BJ (cell line): Measurements from ENCODE around the gene CELF2. TPM values are rescaled to one million over a fixed set of nuclear protein-coding genes. Genes with fewer than 3 reads are reported as not detected.

ENCODE experiments used
- CTCF ChIA-PET: fragments of 350-600 bp; formaldehyde crosslinking; extraction: SDS; loops from one replicate; lab custom pipeline; 2021; ENCODE audit warnings: antibody characterized with exemption, inconsistent platforms; lab: Yijun Ruan, JAX
- POLR2A ChIA-PET: fragments of 300-600 bp; sonication (Branson Sonifier 250); formaldehyde crosslinking; extraction: SDS; loops from one replicate; lab custom pipeline; 2021; ENCODE audit warnings: antibody characterized with exemption; lab: Charles Lee
- DNase-seq: peaks from one replicate; pipeline ENCODE4 v3.0.0-alpha.2; 2011; ENCODE audit warnings: low read depth
- H3K27me3 ChIP-seq: 2 replicates; pipeline ENCODE4 v1.6.0; 2011; ENCODE audit warnings: low read length; ENCODE audit not compliant: control insufficient read depth, insufficient read depth
- H3K36me3 ChIP-seq: 2 replicates; pipeline ENCODE4 v1.5.1; 2011; ENCODE audit warnings: low read length; ENCODE audit not compliant: control insufficient read depth, insufficient read depth
- H3K4me3 ChIP-seq: 2 replicates; pipeline ENCODE4 v1.5.1; 2011; ENCODE audit warnings: low read depth, mild to moderate bottlenecking, control low read depth, low read length
- polyA plus RNA-seq: library from polyadenylated mRNA; depleted of rRNA; stranded (reverse); fragments of >200 nt; gene quantifications from 2 replicates; pipeline ENCODE4 v1.2.3, GENCODE V29; 2011
- TF ChIP-seq, protein P1 (sequence below): IDR thresholded peaks from 2 replicates; pipeline ENCODE4 v1.5.1; 2011; ENCODE audit warnings: low read depth, mild to moderate bottlenecking, control low read depth, inconsistent platforms, low read length, moderate library complexity; ENCODE audit not compliant: insufficient read depth

CELF2 gene
- polyA plus RNA-seq, 1 experiment = 8.8 TPM

DNA sequence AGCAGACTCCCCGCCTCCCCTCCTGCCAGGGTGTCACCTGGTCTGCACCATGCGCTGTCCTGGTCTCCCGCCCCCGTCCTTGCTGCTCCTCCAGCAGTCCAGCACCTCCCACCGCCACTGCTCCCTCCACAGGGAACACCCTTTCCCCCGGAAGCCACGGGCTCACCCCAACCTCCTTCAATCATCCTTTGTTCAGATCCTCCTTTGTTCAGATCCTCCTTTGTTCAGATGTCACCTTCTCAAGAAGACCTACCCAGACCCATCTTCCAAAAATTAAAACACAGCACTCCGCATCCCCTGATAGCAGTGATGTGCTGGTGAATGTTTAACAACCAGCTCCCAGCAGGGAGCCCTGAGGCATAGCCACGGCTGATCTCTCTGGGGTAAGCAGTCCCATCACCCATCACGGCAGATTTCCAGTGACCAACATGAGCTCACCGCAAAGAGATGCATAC is 356.1 kb downstream of the CELF2 start:
- ChIA-PET POLR2A (no interaction called here), CTCF (interaction anchor here (0.6 kb wide), 2 partner anchors 9 to 1506 kb away, joined by 3 read pairs; no protein-coding TSS in a partner anchor)
- DNase-seq = no peak
- Histone ChIP-seq H3K4me3 (no peak overlapping the region), H3K27me3 (no peaks in the 10 kb centered on the region), H3K36me3 (no peaks in the 10 kb centered on the region)
- TF ChIP-seq, protein P1, sequence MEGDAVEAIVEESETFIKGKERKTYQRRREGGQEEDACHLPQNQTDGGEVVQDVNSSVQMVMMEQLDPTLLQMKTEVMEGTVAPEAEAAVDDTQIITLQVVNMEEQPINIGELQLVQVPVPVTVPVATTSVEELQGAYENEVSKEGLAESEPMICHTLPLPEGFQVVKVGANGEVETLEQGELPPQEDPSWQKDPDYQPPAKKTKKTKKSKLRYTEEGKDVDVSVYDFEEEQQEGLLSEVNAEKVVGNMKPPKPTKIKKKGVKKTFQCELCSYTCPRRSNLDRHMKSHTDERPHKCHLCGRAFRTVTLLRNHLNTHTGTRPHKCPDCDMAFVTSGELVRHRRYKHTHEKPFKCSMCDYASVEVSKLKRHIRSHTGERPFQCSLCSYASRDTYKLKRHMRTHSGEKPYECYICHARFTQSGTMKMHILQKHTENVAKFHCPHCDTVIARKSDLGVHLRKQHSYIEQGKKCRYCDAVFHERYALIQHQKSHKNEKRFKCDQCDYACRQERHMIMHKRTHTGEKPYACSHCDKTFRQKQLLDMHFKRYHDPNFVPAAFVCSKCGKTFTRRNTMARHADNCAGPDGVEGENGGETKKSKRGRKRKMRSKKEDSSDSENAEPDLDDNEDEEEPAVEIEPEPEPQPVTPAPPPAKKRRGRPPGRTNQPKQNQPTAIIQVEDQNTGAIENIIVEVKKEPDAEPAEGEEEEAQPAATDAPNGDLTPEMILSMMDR = no peak

DNA sequence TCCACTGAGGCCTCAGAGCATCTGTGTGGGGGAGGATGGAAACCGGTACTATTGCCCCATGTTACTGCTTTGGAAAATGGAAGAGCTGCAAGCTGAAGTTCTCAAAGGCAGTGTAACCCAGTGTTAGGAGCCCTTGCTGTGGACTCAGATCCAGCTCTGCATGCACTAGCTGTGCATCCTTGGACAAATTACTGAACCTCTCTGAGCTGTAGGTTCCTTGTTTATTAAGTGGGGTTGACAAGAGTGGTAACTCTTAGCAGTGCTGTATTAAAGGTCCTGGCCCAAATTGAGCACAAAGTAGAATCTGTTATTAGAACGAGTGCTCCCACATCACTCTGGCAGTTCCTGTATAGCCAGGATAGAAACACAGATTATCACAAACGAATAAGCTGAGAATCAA is 359.6 kb downstream of the CELF2 start:
- TF ChIP-seq, protein P1 = no peak
- POLR2A ChIA-PET = no interaction called here
- CTCF ChIA-PET = interaction anchor here (0.6 kb wide), 1 partner anchor 40 kb away, joined by 4 read pairs; no protein-coding TSS in a partner anchor
- Histone ChIP-seq H3K27me3 (no peaks in the 10 kb centered on the region), H3K4me3 (no peak overlapping the region), H3K36me3 (no peaks in the 10 kb centered on the region)
- DNase-seq = no peak

DNA sequence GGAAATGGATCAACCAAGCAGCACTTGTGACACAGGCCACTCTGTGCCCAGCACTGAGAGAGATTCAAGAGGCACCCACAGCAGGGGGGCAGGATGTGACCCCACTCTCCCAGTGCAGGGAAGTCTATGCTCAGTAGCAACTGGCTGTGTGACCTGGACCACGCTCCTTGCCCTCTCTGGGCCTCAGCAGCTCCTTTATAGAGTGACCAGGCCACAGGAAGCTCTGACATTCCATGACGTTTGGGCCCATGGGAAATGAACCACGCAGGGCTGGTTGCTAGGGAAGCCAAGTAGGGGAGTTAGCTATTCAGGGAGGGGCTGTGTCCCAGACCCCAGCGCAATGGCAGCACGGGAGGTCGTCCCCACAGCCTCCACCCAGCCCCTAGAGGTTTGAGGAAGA is 361.2 kb downstream of the CELF2 start:
- POLR2A ChIA-PET = no interaction called here
- CTCF ChIA-PET = no interaction called here
- no peak for DNase-seq
- no peaks in the 10 kb centered on the region for H3K36me3 ChIP-seq
- H3K27me3 ChIP-seq = no peaks in the 10 kb centered on the region
- H3K4me3 ChIP-seq = no peak overlapping the region
- TF ChIP-seq, protein P1 = no peak

DNA sequence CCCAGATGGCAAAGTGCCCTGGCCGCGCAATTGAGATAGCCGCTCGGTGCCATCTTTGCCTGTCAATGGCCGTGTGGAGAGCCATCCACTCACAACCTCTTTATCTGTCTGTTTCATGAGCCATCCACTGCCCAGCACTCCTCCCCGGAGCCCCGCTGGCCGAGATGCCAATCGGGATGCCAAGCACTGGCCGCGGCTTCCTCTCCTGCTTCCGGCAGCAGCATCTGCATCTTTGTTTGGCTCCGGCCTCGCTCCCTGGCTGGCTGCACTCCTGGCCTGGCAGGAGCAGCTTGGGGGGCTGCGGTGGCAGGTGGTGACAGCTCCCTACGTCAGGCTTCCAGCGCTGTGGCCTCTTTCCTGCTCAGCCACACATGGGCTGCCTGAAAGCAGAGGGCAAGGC is 362.1 kb downstream of the CELF2 start:
- CTCF ChIA-PET = no interaction called here
- Histone ChIP-seq H3K4me3 (no peak overlapping the region), H3K36me3 (no peaks in the 10 kb centered on the region), H3K27me3 (no peaks in the 10 kb centered on the region)
- DNase-seq = no peak
- TF ChIP-seq, protein P1 = no peak
- POLR2A ChIA-PET = no interaction called here

DNA sequence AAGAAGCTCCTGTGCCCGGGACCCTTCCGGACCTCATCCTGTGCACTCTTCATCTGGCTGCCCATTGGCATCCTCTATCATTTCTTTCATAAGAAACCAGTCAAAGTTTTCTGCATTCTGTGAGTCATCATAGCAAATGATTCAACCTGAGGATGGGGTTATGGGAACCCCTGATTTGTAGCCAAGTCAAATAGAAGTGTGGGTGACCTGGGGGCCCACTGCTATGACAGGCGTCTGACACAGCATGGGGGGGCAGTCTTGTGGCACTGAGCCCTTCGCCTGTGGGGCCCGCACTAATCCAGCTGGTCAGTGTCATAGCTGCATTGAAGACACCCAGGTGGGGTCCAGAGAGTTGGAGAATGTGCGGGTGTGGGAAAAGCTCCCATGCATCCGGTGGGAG is 363.4 kb downstream of the CELF2 start:
- DNase-seq = no peak
- TF ChIP-seq, protein P1 = no peak
- Histone ChIP-seq H3K4me3 (no peak overlapping the region), H3K27me3 (no peaks in the 10 kb centered on the region), H3K36me3 (no peaks in the 10 kb centered on the region)
- CTCF ChIA-PET = no interaction called here
- POLR2A ChIA-PET = no interaction called here
